Bronchial epithelial cell (primary cell): ENCODE data around the gene FCGR3B. TPM values are rescaled to one million over a fixed set of nuclear protein-coding genes. Genes with fewer than 3 reads are reported as not detected.
A peak's percentile ranks its signal among the peaks of the same experiment; 100 is the strongest.
"Not testable (repeated sequence)": the region's sequence is repeated elsewhere in the genome, so short reads cannot be mapped to it uniquely, and the experiment has no call there.

Experiments used
- DNase-seq: peaks from one replicate; pipeline ENCODE4 v3.0.0-alpha.2; 2010; ENCODE audit warnings: low read depth
- FAIRE-seq: peaks from 2 replicates; lab custom pipeline; 2011; peaks lifted over from hg19 to GRCh38; lab: Jason Lieb, UNC
- H3K27me3 ChIP-seq: 2 replicates; pipeline ENCODE4 v1.5.1; 2011; ENCODE audit warnings: low read length; ENCODE audit not compliant: control insufficient read depth, insufficient read depth
- H3K36me3 ChIP-seq: 2 replicates; pipeline ENCODE4 v1.5.1; 2011; ENCODE audit warnings: low read length; ENCODE audit not compliant: control insufficient read depth, insufficient read depth
- H3K4me3 ChIP-seq: 2 replicates; pipeline ENCODE4 v1.5.1; 2011; ENCODE audit warnings: mild to moderate bottlenecking, low read depth, low read length, control low read depth
- total RNA-seq: library from RNA; depleted of rRNA; stranded (reverse); fragments of >200 nt; gene quantifications from 2 replicates; pipeline ENCODE4 v1.2.1, GENCODE V29; 2014

FCGR3B gene
- total RNA-seq, 1 donor from 2014 or later = not detected

DNA sequence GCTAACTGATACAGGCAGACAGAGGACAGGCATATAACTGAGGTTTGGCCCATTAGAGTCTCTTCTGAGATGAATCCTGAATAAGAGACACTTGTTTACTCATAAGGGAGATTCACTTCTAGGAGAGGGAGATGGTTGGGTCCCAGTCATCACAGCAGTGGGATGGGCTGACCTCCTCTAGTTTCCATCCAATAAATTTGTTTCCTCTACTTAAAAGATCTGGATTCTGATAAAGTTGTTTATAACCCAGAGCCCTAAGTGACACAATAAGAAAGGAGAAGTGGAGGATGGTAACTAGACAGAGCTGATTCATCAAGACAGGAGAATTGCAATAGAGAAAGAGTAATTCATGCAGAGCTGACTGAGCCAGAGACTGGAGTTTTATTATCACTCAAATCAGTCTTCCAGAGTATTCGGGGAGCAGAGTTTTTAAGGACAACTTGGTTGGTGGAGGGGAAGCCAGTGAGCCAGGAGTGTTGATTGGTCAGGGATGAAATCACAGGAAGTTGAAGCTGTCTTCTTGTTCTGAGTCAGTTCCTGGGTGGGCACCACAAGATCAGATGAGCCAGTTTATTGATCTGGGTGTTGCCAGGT, 5.3 kb upstream of the FCGR3B start:
- not testable (repeated sequence) for FAIRE-seq, DNase-seq, H3K27me3 ChIP-seq, H3K36me3 ChIP-seq, H3K4me3 ChIP-seq

DNA sequence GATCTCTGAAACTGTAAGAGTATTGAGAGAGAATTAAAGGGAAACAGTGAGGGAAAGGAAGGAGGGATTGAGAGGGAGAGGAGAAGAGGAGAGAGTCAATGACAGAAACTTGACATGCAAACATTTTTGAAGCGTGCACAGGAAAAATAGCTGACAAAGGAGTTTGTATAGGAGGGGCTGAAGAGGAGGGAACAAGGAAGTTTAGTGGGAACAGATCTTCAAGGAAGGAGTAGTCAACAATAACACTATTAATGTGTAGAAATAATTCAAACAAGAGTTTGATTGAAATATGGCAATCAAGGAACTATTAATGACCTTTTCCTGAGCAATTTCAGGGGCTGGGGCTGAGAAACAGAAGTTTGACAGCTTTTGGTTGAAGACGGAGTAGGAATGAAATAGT, 4.0 kb upstream of the FCGR3B start:
- FAIRE-seq, H3K4me3 ChIP-seq, DNase-seq, H3K27me3 ChIP-seq, H3K36me3 ChIP-seq: not testable (repeated sequence)

DNA sequence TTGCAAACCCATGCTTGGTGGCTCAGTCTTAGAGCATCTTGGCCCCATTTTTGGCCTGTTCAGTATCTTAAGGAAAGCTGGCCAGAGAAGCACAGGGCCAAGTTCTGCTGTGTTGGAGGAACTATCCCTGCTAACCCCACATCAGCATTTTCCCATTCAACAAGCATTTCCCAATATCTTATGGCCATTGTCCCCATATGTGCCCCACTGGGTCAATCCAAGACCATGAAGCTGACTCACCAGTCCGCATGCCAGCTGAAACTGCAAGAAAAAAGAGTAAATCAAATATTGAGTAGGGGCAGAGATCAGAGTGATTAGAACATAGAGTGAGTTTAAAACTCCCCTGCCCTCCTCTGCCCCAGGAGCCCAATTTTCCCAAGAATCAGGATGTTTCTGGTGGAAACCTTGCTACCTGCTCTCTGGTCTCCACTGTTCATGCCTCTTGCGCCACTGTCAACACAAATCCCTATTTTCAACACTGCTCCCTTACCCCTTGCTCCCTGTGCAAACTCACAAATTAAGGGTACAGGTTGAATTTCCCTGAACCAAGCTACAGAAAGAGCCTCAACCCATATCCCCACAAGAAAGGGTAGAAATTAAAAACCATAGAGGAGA, 741 bp downstream of the FCGR3B start:
- H3K36me3 ChIP-seq, DNase-seq, H3K27me3 ChIP-seq, H3K4me3 ChIP-seq, FAIRE-seq: not testable (repeated sequence)

DNA sequence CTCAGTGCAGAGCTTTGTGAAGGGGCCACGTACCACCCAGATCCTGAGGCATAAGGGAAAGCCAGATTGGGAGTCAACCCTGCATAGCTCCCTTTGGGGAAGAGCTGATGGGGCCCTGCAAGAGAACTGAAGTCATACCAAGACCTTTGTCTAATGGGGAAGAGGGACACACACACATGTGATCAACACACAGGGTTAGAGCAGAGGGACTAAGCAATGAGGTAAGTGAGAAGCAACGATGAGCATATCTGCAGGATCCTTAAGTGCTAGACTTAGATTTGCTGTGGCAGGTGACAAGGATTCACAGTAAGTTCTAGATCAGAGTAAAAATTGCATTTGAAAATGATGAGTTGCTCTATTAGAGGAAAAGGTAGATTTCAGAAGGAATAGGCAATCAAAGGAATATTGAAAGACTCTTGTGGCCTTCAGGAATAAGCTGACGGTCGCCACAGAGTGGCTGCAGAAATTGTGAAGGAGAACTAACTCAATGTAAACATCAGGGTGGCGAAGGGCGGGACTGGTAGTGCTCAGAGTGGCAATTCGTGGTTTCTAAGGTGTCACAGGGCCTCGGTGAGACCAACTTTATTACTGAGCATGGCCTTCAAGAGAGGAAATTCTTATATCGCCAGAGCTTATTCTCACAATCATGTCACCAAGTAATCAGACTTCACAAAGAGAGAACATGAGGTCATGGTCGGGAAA, 4.4 kb downstream of the FCGR3B start:
- DNase-seq = not testable (repeated sequence)

DNA sequence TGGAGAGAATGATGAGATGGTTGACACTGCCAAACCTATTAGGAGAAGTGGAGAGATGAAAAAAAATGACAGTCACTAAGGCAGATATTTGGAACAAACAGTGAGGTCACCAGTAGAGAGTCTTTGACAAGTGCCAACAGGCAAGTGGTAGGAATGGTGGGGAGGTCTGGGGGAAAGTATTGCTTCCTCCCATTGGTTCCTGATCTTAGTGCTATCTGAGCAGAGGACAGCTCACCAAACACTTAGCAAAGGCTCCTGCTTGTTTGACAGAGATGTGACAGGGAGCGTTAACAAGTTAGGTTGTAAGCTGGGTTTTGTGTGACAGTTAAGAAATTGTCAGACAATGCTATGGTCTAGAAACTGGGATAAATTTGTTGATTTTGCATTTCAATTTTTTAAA, 6.4 kb downstream of the FCGR3B start:
- not testable (repeated sequence) for H3K4me3 ChIP-seq, DNase-seq, H3K27me3 ChIP-seq, FAIRE-seq, H3K36me3 ChIP-seq

More for the DNA sequence above, 4.4 kb downstream of the FCGR3B start:
- not testable (repeated sequence) for H3K4me3 ChIP-seq, H3K27me3 ChIP-seq, H3K36me3 ChIP-seq, FAIRE-seq

DNA sequence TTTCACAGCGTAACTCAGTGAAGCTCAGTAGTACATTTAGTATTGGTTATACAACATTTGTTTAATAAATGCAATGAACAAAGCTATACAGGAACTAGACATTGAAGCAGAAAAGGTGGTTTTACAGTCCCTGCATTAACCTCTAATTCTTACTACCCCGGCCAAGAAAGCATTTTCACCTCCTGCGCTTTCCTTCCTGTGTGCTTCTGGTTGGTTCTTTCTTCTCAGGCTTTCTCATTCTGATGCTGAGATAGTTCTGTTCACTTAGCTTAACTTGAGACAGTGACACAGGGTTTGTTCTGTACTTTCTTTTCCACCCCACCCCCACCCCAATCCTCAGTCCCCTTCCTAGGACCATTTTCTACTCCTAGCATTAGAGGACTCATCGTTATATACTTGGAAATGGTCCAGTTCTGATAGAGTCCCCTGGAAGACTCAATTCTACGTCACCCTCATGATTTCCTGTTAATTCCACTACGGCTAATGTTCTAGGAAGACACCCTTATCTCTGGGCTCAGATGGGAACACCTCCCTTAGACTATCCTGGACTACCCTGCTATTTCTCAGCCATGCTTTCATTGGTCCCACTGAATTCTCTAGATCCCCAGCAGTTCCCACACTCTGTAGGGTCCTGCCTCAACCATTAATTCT, 7.5 kb downstream of the FCGR3B start:
- H3K27me3 ChIP-seq, H3K36me3 ChIP-seq, H3K4me3 ChIP-seq, FAIRE-seq, DNase-seq: not testable (repeated sequence)

DNA sequence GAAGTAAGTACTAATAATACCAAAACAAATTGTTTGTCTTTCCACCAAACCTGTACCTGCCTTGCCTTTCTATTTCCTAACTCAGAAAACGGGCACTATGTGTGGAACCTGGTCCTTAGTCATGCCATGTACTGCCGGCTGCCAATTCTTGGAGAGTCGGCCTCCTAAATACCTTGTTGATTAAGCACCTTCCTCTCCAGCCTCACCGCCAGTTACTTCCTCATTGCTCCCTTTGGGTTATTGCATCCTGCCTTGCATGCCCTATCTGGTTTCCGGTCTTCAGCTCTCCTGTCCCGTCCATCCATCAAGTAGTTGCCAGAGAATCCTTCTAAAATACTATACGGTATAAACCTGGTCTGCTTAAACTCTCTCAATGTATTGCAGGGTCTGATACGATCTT, 8.9 kb downstream of the FCGR3B start:
- peak; percentile 56 for DNase-seq
- not testable (repeated sequence) for H3K36me3 ChIP-seq, H3K27me3 ChIP-seq, FAIRE-seq, H3K4me3 ChIP-seq

DNA sequence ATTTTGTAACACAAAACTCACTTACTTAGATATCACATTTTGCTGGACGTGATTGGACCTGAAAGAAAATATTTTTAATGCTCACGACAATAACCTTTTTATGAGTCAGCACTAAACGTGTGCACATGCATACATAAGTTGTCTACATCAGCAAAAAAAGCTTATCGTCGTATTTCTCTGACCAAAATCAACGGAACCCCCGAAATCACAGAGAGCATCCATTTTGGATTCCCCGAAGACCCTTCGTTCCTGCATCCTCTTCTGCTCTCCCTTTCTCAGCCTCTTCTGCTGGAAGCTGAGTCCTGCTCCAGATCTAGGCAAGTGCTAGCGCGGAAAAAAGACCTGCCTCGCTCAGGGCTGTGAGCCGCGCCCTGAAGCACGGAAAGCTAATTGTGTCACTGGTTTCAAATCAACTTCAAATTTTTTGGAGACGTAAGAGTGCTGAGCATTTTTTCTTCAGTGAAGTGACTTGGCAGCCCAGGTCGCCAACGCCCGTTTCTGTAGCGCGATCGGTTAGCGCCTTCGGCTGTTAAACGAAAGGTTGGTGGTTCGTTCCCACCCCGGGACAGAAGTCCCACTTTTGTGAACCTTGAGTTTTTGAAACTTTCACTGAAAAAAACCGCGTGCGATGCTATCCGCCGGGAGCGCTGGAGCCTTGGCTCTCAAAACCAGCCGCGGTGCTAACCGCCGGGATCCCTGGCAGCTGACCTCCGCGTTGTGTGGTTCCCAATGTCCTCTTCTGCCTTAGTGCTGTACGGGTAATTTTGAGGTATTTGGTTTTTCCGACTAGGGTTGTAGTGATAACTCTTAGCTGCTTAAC, 9.6 kb downstream of the FCGR3B start:
- H3K27me3 ChIP-seq, H3K36me3 ChIP-seq, FAIRE-seq: not testable (repeated sequence)
- peak overlapping the region; percentile 45 for H3K4me3 ChIP-seq
- peak; percentile 83 for DNase-seq

DNA sequence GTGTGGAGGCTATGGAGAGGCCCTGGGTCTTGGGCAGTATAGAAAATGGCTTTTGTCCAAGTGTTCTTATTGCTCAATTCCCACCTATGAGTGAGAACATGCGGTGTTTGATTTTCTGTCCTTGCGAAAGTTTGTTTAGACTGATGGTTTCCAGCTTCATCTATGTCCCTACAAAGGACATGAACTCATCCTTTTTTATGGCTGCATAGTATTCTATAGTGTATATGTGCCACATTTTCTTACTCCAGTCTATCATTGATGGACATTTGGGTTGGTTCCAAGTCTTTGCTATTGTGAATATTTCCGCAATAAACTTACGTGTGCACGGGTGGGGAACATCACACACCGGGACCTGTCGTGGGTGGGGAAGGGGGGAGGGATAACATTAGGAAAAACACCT, 10.6 kb downstream of the FCGR3B start:
- not testable (repeated sequence) for DNase-seq, H3K27me3 ChIP-seq, FAIRE-seq, H3K36me3 ChIP-seq, H3K4me3 ChIP-seq

DNA sequence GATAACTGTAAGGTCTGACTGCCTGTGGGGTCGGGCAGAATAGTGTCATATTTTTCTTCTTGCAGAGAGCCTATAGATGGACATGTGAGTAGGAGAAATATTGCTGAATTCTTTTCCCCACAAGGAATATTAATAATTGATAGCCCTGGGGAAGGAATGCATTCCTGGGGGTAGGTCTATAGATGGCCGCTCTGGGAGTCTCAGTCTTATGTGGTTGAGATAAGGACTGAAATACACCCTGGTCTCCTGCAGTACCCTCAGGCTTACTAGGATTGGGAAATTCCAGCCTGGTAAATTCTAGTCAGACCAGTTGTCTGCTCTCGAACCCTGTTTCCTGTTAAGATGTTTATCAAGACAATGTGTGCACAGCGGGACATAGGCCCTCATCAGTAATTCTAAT, 12.5 kb downstream of the FCGR3B start:
- H3K36me3 ChIP-seq, H3K4me3 ChIP-seq, FAIRE-seq, H3K27me3 ChIP-seq, DNase-seq: not testable (repeated sequence)

DNA sequence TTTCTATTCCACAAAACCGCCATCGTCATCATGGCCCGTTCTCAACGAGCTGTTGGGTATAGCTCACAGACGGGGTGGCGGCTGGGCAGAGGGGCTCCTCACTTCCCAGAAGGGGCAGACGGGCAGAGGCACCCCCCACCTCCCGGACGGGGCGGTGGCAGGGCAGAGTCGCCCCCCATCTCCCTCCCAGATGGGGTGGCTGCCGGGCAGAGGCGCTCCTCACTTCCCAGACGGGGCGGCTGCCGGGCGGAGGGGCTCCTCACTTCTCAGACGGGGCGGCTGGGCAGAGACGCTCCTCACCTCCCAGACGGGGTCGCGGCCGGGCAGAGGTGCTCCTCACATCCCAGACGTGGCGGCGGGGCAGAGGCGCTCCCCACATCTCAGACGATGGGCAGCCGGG, 14.6 kb downstream of the FCGR3B start:
- not testable (repeated sequence) for H3K4me3 ChIP-seq, FAIRE-seq, DNase-seq, H3K27me3 ChIP-seq, H3K36me3 ChIP-seq

DNA sequence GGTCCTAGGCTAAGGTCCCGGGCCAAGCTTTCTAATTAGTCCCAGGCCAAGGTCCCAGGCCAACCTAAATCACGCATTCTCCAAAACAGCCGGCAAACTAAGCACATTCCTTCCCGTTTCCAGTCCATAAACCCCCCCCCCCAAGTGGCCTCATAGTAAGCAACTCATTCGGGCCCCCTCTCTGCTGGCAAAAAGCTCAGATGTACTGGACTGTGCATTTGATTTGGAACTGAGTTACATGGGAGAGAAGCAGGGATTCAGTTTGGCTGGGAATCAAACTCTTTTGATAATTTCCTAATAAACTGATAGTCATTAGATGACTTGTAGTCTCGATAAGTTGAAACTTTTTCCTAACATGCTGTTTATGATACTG, 17.8 kb downstream of the FCGR3B start:
- H3K36me3 ChIP-seq, H3K4me3 ChIP-seq, DNase-seq, H3K27me3 ChIP-seq, FAIRE-seq: not testable (repeated sequence)

DNA sequence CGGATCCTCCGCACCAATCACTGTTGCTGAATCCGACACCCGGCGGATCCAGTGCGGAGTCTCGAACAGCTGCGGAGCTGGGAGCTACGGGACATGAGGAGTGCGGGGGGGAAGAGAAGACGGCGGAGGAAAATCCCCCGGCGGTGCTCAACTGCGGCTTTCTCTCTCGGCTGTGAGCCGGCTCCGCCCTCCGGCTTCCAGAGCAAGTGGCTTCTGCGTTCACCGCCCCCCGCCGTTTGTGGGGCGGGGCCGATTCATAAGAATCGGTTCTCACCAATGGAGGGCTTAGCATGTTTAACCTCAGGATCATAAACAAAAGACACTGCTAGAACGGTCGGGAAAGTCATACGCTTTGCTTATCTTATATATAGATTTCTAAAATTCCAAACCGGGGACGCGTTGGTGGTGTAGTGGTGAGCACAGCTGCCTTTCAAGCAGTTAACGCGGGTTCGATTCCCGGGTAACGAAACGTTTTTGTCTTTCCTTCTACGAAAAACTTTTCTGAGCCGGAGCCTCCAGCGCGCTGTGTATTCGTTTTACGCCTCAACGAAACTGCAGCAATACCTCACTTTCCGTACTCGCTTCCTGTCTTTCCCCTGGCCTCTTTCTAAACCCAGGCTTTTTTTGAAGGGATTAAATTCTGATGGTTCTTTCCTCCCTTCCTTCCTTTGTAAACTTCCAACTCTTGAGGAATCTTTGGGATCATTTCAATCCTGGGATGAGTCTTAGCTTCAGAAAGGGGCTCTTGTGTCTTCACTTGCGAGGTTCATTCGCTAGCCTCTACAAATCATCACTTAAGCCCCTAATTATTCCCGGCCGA, 18.4 kb downstream of the FCGR3B start:
- not testable (repeated sequence) for FAIRE-seq, H3K36me3 ChIP-seq, H3K27me3 ChIP-seq
- DNase-seq = peak; percentile 91
- H3K4me3 ChIP-seq = peak overlapping the region; percentile 32
